Stimulated activated CD8-positive, alpha-beta memory T cell treated with anti-CD3 and anti-CD28 coated beads, Interleukin-15, amount 100 ng/mL, for 48 hours (primary cell): ENCODE results near the gene CEP350.
"Not testable (repeated sequence)": the region's sequence is repeated elsewhere in the genome, so short reads cannot be mapped to it uniquely, and the experiment has no call there.

ENCODE experiments used
- DNase-seq, 2 donors: peaks; one replicate each; pipeline ENCODE4 v3.0.0-alpha.2; 2020; ENCODE audit warnings: low read depth in 2 of 2

Gene CEP350

DNA sequence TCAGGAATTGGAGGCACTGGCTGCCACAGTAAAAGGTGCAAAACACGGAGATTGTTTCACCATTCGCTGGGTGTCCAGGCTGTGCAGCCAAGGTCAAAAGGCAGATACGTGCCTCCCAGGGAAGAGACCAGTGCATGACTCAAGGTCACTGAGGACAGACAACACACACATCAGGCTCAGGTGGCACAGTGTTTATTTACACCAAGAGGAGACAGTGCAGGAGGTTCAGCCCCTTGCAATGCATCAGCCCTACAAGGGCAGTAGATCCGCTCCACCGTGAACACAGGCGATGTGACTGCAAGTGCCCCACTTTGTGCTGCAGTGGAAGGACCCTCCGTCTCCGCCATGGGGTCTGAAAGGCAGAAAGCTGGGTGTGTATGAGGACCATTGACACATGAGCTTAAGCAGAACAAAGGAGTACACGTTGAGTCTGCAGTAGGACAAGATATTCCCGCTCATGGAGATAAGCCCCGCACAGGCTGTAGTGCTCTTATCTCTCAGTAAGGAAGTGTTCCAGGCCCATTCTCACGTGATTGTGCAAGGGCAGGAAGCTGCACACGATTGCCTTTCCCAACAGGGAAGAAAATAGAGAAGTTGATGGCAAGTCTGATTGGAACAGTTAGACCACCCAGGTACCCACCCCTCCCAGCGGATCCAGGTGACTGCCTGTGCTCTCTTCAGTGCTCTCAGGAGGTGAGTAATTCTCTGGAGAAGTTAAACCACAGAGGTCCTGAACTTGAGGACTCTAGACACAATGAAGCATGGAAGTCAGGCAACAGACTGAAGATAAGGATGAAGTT is 162.6 kb downstream of the CEP350 start:
- DNase-seq = no peak

DNA sequence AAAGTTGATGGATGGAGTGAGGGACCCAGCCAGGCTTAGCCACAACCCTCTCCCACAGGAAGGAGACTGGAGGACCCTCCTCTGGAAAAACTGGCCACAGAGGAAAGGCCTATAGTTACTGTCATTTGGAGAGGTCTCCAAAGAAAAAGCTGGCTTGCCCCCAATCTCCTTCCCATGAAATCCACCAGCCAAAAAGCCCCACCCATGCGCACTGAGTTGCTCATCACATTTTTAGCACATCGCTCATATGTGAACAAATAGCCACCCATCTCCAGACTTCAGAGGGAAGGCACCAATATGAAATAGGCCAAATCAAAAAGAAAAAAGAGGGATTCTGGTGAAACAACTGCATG is 163.1 kb downstream of the CEP350 start:
- DNase-seq = no peak

DNA sequence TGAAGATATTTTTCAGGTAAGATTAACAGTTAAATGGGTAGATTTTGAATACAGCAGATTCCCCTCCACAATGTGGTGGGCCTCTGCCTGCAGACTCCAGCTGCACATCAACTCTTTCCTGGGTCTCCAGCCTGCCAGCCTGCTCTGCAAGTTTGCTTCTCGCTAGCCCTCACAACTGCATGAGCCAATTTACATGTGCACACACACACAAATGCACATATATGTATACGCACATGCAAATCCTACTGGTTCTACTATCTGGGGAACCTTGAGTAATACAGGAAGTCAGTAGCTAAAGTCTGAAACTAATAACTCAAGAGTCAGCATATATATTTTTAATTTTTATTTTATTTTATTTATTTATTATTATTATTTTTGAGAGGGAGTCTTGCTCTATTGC is 165.2 kb downstream of the CEP350 start:
- no peak for DNase-seq

DNA sequence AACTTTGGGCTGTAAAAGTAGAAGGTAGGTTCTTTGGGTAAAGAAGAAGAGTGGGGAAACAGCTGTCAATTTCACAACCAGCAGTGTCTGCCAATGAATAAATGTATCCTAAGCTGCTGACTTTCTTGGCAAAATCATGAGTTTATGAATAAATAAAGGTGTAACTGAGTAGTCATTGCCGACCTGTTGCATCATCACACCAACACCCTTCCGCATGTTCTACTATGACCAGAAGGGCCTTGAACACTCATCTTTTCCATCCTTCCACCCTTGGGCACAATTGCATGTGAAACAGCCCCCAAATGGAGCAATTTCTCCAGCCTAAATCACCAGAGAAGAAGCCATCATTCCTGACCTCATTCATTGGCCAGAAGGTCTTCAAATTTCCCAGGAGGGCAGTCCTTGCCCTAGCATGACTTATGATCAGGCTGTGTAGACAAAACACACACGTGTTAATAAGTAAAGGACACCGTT is 168.9 kb downstream of the CEP350 start:
- no peak for DNase-seq

GRCh38 chr1:180130651-180131050 is 176.0 kb downstream of the CEP350 start:
- DNase-seq = no peak

- DNase-seq = peak; percentile 28 to 45
These were observed 176.9 kb downstream of the CEP350 start for GRCh38 chr1:180131510-180131909.

- no peak for DNase-seq
These were observed 178.6 kb downstream of the CEP350 start for GRCh38 chr1:180133193-180133592.

GRCh38 chr1:180133688-180134087 is 179.1 kb downstream of the CEP350 start:
- DNase-seq = not testable (repeated sequence)

- no peak for DNase-seq
These were observed 180.9 kb downstream of the CEP350 start for GRCh38 chr1:180135535-180135934.

DNA sequence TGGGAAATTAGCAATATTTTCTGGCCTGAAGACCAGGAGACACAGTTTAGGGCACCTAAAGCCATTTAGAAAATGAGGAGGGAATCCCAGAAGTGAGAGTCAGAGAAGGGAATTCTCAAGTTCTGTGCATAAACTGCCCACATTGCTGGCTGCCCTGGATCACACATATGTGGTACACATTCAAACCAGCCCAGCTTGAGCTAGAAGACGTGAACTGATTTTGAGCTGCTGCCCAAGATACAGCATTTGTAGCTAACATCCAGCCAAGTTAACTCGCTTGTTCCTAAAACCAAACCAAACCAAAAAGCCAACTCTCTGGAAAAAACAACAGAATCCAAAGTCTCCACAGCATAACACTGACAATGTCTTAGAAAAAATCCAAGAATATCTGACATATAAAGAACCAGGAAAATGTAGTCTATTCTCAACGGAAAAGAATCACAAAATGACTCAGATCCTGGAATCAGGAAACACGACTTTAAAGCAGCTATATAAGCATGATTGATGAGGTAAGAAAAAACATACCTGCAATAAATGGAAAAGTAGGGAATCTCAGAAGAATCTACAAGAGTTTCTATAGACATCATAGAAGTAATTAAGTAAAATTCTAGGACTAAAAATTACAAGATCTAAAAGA is 181.8 kb downstream of the CEP350 start:
- no peak for DNase-seq

- no peak for DNase-seq
These were observed 182.4 kb downstream of the CEP350 start for GRCh38 chr1:180136968-180137356.

- DNase-seq = no peak
These were observed 183.2 kb downstream of the CEP350 start for GRCh38 chr1:180137776-180138175.

GRCh38 chr1:180141381-180141934 is 186.8 kb downstream of the CEP350 start:
- DNase-seq = no peak

DNA sequence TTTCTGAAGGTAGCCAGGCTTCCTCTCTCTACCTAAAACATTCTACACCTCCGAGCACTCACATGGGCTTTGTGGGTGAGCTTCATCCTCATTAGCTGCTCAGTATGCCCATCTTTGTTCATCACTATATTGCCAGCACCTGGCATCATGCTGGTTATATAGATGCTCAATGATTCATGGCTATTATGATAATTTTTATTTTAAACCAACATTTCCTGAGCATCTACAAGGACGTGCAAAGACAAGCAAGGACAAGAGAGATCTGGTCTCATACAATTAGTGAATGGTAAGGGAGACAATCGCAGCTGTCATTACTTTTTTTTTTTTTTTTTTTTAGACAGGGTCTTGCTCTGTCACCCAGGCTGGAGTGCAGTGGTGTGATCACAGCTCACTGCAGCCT is 188.7 kb downstream of the CEP350 start:
- no peak for DNase-seq

DNA sequence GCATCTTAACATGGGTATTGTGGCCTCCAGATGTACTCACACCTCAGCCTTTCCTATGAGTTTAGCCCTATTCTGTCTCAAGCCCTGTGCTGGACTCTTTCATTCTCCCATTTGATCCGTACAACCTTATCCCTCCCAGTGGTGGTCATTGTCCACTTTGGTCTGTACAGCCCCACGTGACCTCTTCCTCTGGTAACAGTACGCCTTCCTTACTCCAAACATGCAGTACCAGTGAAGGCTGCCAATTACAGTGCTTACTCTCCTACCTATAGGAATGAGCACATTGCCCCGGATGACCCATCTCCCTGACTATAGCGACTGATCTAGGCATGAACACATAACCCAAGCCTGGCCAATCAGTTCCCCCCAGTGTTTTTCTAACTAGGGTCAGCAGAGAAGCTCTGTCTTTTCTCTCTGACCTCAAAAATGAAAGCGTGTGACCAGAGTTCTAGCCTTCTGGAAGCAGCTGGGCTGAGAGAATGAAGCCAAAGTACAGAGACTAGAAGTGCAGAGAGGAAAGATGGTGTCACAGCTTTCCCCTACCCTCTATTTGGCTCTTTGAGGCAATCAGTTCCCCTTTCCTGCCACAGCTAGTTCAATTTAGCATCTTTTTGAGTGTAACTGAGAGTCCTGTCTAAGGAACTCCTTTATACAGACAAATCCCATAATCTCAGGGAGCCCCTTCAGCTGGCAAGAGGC is 190.2 kb downstream of the CEP350 start:
- DNase-seq = no peak

DNA sequence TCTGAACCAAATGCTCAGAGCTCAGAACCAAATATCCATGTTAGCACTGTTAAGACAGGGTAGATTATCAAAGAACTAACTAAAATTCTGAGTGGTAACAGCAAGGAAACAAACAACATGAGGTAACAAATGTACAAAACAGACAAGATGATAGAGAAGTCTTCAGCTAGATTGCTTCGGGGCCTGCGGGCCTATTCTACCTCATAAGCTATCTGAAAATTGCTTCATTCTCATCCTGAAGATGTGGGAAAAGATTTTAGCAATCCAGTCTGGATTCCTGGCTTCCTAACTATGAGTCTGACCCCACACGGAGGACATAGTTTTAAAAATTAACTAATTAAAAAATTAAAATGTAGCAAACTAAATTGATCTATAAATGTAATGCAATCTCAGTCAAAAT is 190.8 kb downstream of the CEP350 start:
- no peak for DNase-seq

DNA sequence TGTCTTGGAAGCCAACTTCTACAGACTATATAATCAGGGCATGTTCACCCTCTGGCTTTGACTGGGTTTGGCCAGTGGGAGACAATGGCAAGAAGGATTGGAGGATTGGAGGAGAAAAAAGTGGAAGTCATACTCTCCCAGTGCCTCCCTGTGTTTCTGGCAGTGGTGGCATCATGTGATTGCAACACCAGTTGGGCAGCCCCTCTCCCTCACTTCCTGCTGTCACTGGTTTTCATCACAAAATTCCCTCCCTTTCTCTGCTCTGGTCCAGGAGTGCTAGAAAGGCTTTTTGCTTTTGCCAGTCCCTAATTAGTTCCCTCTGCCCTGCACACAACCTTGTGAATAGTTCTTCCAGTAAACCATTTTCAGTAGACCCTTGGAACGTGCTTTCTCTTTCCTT is 196.4 kb downstream of the CEP350 start:
- DNase-seq = no peak

DNA sequence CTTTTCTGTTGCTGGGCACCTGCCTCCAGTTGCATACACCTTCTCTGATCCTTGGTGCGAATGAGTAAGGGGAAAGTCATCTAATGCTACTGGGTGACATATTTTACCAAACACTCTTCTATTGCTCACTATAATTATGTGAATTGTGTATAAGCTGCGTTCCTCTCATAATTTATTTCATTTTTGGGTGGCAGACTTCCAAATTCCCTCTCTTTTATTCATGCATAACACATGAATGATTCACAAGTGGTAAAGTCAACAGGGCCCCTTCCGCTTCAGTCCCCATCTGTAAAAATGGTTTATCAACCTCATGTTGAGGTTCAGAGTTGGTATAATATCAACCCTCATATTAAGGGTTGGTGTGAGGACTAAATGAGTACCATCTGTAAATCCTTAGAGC is 196.9 kb downstream of the CEP350 start:
- no peak for DNase-seq

- DNase-seq = no peak
These were observed 198.0 kb downstream of the CEP350 start for GRCh38 chr1:180152588-180152987.

DNA sequence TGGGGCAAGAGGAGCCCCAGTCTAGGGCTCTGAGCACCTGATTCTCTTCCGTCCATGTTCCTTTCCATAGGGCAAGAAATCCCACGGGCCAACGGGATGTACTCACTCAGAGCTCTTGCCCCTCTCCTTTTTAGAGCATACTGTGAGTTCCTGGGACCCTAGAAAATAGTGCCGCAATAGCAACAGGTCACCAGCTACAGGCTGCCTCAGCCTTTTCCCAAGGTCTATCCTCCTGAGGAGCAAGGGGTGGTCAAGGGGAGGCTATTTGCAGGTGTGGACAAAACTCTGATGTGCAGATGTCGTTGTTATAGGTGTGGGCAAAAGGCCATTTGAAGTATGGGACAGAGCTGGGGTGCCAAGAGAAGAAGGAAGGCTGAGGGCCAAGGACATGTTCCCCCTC is 198.4 kb downstream of the CEP350 start:
- DNase-seq = no peak

DNA sequence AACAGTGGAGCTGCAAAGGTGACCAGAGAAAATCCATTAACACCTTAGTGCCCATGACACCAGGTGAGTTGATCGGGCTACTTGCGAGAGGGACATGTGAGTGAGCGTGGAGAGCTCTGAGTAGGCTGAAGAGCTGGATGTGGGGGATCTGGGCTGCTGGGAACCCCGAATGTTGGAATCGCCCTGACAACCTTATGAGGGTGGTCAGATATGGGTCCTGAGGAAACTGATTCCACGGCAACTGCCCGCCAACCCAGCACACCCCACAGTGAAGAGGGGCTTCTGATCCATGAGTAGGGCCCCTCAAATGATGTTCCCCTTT is 199.4 kb downstream of the CEP350 start:
- no peak for DNase-seq

- DNase-seq = peak; percentile 82 to 85
These were observed 199.9 kb downstream of the CEP350 start, which contains the start of gene QSOX1 for GRCh38 chr1:180154325-180155181. Gene QSOX1 (plus strand): TSS chr1:180154869. CDS start chr1:180154908, 39 bp downstream.
